ENCODE measurements around the gene STAC2.

DNA sequence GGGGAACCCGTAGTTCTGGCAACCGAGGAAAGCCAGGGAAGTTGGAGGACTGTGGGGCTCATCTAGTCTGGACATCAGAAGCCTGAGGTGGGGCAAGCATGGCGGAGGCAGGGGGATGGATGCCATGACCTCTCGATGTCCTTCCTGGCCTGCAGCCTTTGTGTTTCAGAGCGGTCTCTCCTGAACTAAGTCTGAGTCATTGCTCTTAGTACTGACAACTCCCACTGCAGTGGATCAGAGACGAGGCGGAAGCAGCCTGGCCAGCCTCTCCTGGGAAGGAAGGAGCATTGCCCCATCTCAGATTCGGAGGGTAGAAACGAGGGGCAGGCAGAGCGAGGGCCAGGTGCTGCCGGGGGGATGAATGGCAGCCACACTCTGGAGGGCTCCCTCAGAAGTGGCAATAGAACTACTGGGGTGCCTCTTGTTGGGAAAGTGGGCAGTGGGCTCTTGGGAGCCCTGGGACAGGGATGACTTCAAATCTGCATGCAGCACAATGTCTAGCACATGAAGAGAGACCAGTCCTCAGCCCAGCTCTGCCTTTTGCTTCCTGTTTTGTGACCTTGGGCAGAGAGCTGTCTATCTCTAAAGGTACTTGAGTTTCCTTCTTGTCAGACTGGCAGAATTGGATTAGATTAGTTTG is 3.6 kb upstream of the STAC2 start:
- TF ChIP-seq CTCF (IDR thresholded peaks at IDR 0.05) (no peak), EZH2 (IDR thresholded peaks at IDR 0.05; ENCODE audit: borderline replicate concordance, insufficient read depth, low read depth, low read length, poor library complexity, severe bottlenecking) (no peak)
